ENCODE data around the gene COL12A1. TPM values are rescaled to one million over a fixed set of nuclear protein-coding genes. Genes with fewer than 3 reads are reported as not detected.

Gene COL12A1
- total RNA-seq, 1 experiment from 2014 or later = 9.5 TPM

GRCh38 chr6:75044846-75045245, 161.0 kb downstream of the COL12A1 start:
- Histone ChIP-seq H3K36me3 (ENCODE audit: insufficient read depth, low read length, poor library complexity, severe bottlenecking) (no peaks in the 10 kb centered on the region), H3K27me3 (replicated peaks; ENCODE audit: insufficient read depth, low read depth, low read length, poor library complexity) (no peaks in the 10 kb centered on the region), H3K9me3 (ENCODE audit: low read depth, low read length, poor library complexity, severe bottlenecking) (no peaks in the 10 kb centered on the region), H3K4me3 (ENCODE audit: low read depth, low read length, poor library complexity, severe bottlenecking) (no peak overlapping the region), H3K27ac (ENCODE audit: low read depth, low read length, poor library complexity, severe bottlenecking) (no peak overlapping the region), H3K4me1 (ENCODE audit: insufficient read depth, low read length, poor library complexity, severe bottlenecking) (no peaks in the 10 kb centered on the region)
- POLR2A ChIA-PET (ENCODE audit: low non-redundant PET) = no interaction called here
- CTCF ChIA-PET = no interaction called here
- intact Hi-C loops (cut with micrococcal nuclease; ENCODE audit: unreplicated experiment) = no loop called here
- BruUV-seq (replicated peaks) = no TSS peak
- DNase-seq (ENCODE audit: low spot score) = no peak
- TF ChIP-seq CTCF (conservative IDR thresholded peaks at IDR 0.05; ENCODE audit: low read depth, low read length) (no peak), EZH2 (IDR thresholded peaks at IDR 0.05; ENCODE audit: borderline replicate concordance, low read depth, low read length, poor library complexity, severe bottlenecking) (no peak)

GRCh38 chr6:75041381-75041780, 164.5 kb downstream of the COL12A1 start:
- no peak overlapping the region for H3K27ac ChIP-seq (ENCODE audit: low read depth, low read length, poor library complexity, severe bottlenecking)
- POLR2A ChIA-PET (ENCODE audit: low non-redundant PET) = no interaction called here
- intact Hi-C loops (cut with micrococcal nuclease; ENCODE audit: unreplicated experiment) = no loop called here
- no peaks in the 10 kb centered on the region for H3K27me3 ChIP-seq (replicated peaks; ENCODE audit: insufficient read depth, low read depth, low read length, poor library complexity)
- CTCF ChIA-PET = no interaction called here
- no peaks in the 10 kb centered on the region for H3K9me3 ChIP-seq (ENCODE audit: low read depth, low read length, poor library complexity, severe bottlenecking)
- TF ChIP-seq CTCF (conservative IDR thresholded peaks at IDR 0.05; ENCODE audit: low read depth, low read length) = no peak
- no peak for TF ChIP-seq EZH2 (IDR thresholded peaks at IDR 0.05; ENCODE audit: borderline replicate concordance, low read depth, low read length, poor library complexity, severe bottlenecking)
- no TSS peak for BruUV-seq (replicated peaks)
- H3K4me3 ChIP-seq (ENCODE audit: low read depth, low read length, poor library complexity, severe bottlenecking) = no peak overlapping the region
- no peak for DNase-seq (ENCODE audit: low spot score)
- H3K36me3 ChIP-seq (ENCODE audit: insufficient read depth, low read length, poor library complexity, severe bottlenecking) = no peaks in the 10 kb centered on the region
- no peaks in the 10 kb centered on the region for H3K4me1 ChIP-seq (ENCODE audit: insufficient read depth, low read length, poor library complexity, severe bottlenecking)

Other genes with a start within 250 kb of the COL12A1 start
- gene COX7A2, start 37.7 kb upstream of the COL12A1 start, total RNA-seq (2021) = 442 and 451 TPM in 2 replicates
- gene TMEM30A, start 78.7 kb upstream of the COL12A1 start, total RNA-seq (2021) = 54.2 and 63.9 TPM in 2 replicates